ENCODE results near the gene SMYD5.
"Not testable (repeated sequence)": the region's sequence is repeated elsewhere in the genome, so short reads cannot be mapped to it uniquely, and the experiment has no call there.

The SMYD5 gene

GRCh38 chr2:73258913-73259215, 44.8 kb downstream of the SMYD5 start:
- in situ Hi-C loops (cut with MboI; ENCODE audit: low sequenced_read_pairs) = no loop called here

GRCh38 chr2:73259276-73259675, 45.2 kb downstream of the SMYD5 start:
- in situ Hi-C loops (cut with MboI; ENCODE audit: low sequenced_read_pairs) = no loop called here

GRCh38 chr2:73259704-73260337, 45.8 kb downstream of the SMYD5 start:
- in situ Hi-C loops (cut with MboI; ENCODE audit: low sequenced_read_pairs) = no loop called here

- in situ Hi-C loops (cut with MboI; ENCODE audit: low sequenced_read_pairs) = no loop called here
These were observed 46.4 kb downstream of the SMYD5 start for GRCh38 chr2:73260338-73260984.

GRCh38 chr2:73262108-73262651, 48.1 kb downstream of the SMYD5 start:
- in situ Hi-C loops (cut with MboI; ENCODE audit: low sequenced_read_pairs) = no loop called here

GRCh38 chr2:73262691-73263429, 48.8 kb downstream of the SMYD5 start:
- in situ Hi-C loops (cut with MboI; ENCODE audit: low sequenced_read_pairs) = not testable (repeated sequence)

- in situ Hi-C loops (cut with MboI; ENCODE audit: low sequenced_read_pairs) = no loop called here
These were observed 49.7 kb downstream of the SMYD5 start for GRCh38 chr2:73263540-73264331.

GRCh38 chr2:73264332-73264606, 50.2 kb downstream of the SMYD5 start:
- in situ Hi-C loops (cut with MboI; ENCODE audit: low sequenced_read_pairs) = no loop called here

GRCh38 chr2:73264783-73265182, 50.7 kb downstream of the SMYD5 start:
- in situ Hi-C loops (cut with MboI; ENCODE audit: low sequenced_read_pairs) = no loop called here

- in situ Hi-C loops (cut with MboI; ENCODE audit: low sequenced_read_pairs) = no loop called here
These were observed 51.4 kb downstream of the SMYD5 start for GRCh38 chr2:73265298-73266060.

- in situ Hi-C loops (cut with MboI; ENCODE audit: low sequenced_read_pairs) = no loop called here
These were observed 52.2 kb downstream of the SMYD5 start for GRCh38 chr2:73266061-73266901.

GRCh38 chr2:73267008-73267407, 53.0 kb downstream of the SMYD5 start:
- in situ Hi-C loops (cut with MboI; ENCODE audit: low sequenced_read_pairs) = no loop called here

- in situ Hi-C loops (cut with MboI; ENCODE audit: low sequenced_read_pairs) = no loop called here
These were observed 54.4 kb downstream of the SMYD5 start for GRCh38 chr2:73268366-73268829.

GRCh38 chr2:73268830-73269685, 55.0 kb downstream of the SMYD5 start:
- in situ Hi-C loops (cut with MboI; ENCODE audit: low sequenced_read_pairs) = no loop called here

- in situ Hi-C loops (cut with MboI; ENCODE audit: low sequenced_read_pairs) = no loop called here
These were observed 55.8 kb downstream of the SMYD5 start for GRCh38 chr2:73269686-73270465.

- in situ Hi-C loops (cut with MboI; ENCODE audit: low sequenced_read_pairs) = no loop called here
These were observed 58.2 kb downstream of the SMYD5 start for GRCh38 chr2:73272270-73272669.

Measured in HL-60/S4 (cell line).